Neural cell (in vitro differentiated cells): ENCODE results near the gene TBC1D32. TPM values are rescaled to one million over a fixed set of nuclear protein-coding genes. Genes with fewer than 3 reads are reported as not detected.

Experiments used
- H2AFZ ChIP-seq: fragments of 200-600, 300-800 bp; sonication (generic), shearing (Covaris generic); 2 replicates; pipeline ENCODE4 v1.6.0; 2014; ENCODE audit warnings: low read depth, mild to moderate bottlenecking, antibody characterized with exemption, low read length, moderate library complexity
- H3F3A ChIP-seq: fragments of 200-600 bp; shearing (Covaris generic); 2 replicates; pipeline ENCODE4 v1.6.1; 2016; ENCODE audit warnings: mild to moderate bottlenecking, moderate library complexity, mixed read lengths, antibody characterized with exemption, low read length; ENCODE audit not compliant: insufficient read depth, poor library complexity, severe bottlenecking
- H3K27ac ChIP-seq: fragments of 200-600, 300-800 bp; sonication (generic), shearing (Covaris generic); 2 replicates; pipeline ENCODE4 v1.5.1; 2014; ENCODE audit warnings: mild to moderate bottlenecking, low read length, moderate library complexity
- H3K27me3 ChIP-seq: fragments of 300-800, 200-600 bp; sonication (generic), shearing (Covaris generic); 2 replicates; pipeline ENCODE4 v1.6.0; 2014; ENCODE audit warnings: mild to moderate bottlenecking, low read depth, low read length, moderate library complexity; ENCODE audit not compliant: insufficient read depth
- H3K36me3 ChIP-seq: fragments of 300-800, 200-600 bp; sonication (generic), shearing (Covaris generic); 2 replicates; pipeline ENCODE4 v1.5.1; 2014; ENCODE audit warnings: mild to moderate bottlenecking, antibody characterized with exemption, low read length, moderate library complexity; ENCODE audit not compliant: insufficient read depth
- H3K4me2 ChIP-seq: fragments of 300-800, 200-600 bp; sonication (generic), shearing (Covaris generic); 2 replicates; pipeline ENCODE4 v1.6.0; 2014; ENCODE audit warnings: mild to moderate bottlenecking, low read length
- H3K4me3 ChIP-seq: fragments of 300-800, 200-600 bp; sonication (generic), shearing (Covaris generic); 2 replicates; pipeline ENCODE4 v1.5.1; 2014; ENCODE audit warnings: mild to moderate bottlenecking, low read length, moderate library complexity
- H3K79me2 ChIP-seq: fragments of 200-600 bp; shearing (Covaris generic); replicated peaks from 2 replicates; pipeline ENCODE4 v1.6.0; 2014; ENCODE audit warnings: mild to moderate bottlenecking, low read length, moderate library complexity; ENCODE audit not compliant: insufficient read depth
- H3K9ac ChIP-seq: fragments of 300-800, 200-600 bp; sonication (generic), shearing (Covaris generic); 2 replicates; pipeline ENCODE4 v1.6.1; 2016; ENCODE audit warnings: mild to moderate bottlenecking, low read length, mixed read lengths
- H3K9me2 ChIP-seq: fragments of 200-600 bp; shearing (Covaris generic); 2 replicates; pipeline ENCODE4 v1.6.1; 2016; ENCODE audit warnings: mild to moderate bottlenecking, low read length, mixed read lengths; ENCODE audit not compliant: insufficient read depth
- H3K9me3 ChIP-seq: fragments of 200-600, 300-800 bp; sonication (generic), shearing (Covaris generic); 2 replicates; pipeline ENCODE4 v1.6.1; 2016; ENCODE audit warnings: mild to moderate bottlenecking, mixed run types, low read length, moderate library complexity, mixed read lengths
- H4K20me1 ChIP-seq: fragments of 200-600 bp; shearing (Covaris generic); 2 replicates; pipeline ENCODE4 v1.6.1; 2016; ENCODE audit warnings: mild to moderate bottlenecking, mixed run types; ENCODE audit not compliant: insufficient read depth
- EP300 ChIP-seq: fragments of 450-650 bp; conservative IDR thresholded peaks from 2 replicates; pipeline ENCODE4 v1.6.1; 2014; ENCODE audit warnings: antibody characterized with exemption, mild to moderate bottlenecking, moderate library complexity; ENCODE audit not compliant: poor library complexity, severe bottlenecking
- EZH2 ChIP-seq: fragments of 200-600, 300-800 bp; shearing (Covaris generic), sonication (generic); IDR thresholded peaks from 2 replicates; pipeline ENCODE4 v1.6.1; 2014; ENCODE audit warnings: antibody characterized with exemption, low read length, borderline replicate concordance, mild to moderate bottlenecking; ENCODE audit not compliant: insufficient read depth, poor library complexity, severe bottlenecking
- MXI1 ChIP-seq: fragments of 450-650 bp; conservative IDR thresholded peaks from 2 replicates; pipeline ENCODE4 v1.6.1; 2014; ENCODE audit warnings: antibody characterized with exemption, mild to moderate bottlenecking; ENCODE audit not compliant: poor library complexity, severe bottlenecking
- POLR2AphosphoS5 ChIP-seq: IDR thresholded peaks from 2 replicates; pipeline ENCODE4 v1.6.1; 2012
- RAD21 ChIP-seq: fragments of 450-650 bp; conservative IDR thresholded peaks from 2 replicates; pipeline ENCODE4 v1.6.1; 2014; ENCODE audit warnings: antibody characterized with exemption, mild to moderate bottlenecking, moderate library complexity
- SMC3 ChIP-seq: fragments of 450-650 bp; conservative IDR thresholded peaks from 2 replicates; pipeline ENCODE4 v1.6.1; 2014; ENCODE audit warnings: antibody characterized with exemption, mild to moderate bottlenecking, moderate library complexity; ENCODE audit not compliant: poor library complexity
- TAF1 ChIP-seq: IDR thresholded peaks from 2 replicates; pipeline ENCODE4 v1.6.1; 2012; ENCODE audit warnings: low read depth
- polyA plus RNA-seq: library from polyadenylated mRNA; depleted of rRNA; stranded (reverse); fragments of >200 nt; gene quantifications from 2 replicates; pipeline ENCODE4 v1.2.3, GENCODE V29; 2014
- TF ChIP-seq, protein P1 (sequence below): fragments of 450-650 bp; IDR thresholded peaks from 2 replicates; pipeline ENCODE4 v1.5.1; 2014; ENCODE audit warnings: antibody characterized with exemption, mild to moderate bottlenecking, moderate library complexity; ENCODE audit not compliant: poor library complexity, severe bottlenecking
- TF ChIP-seq, protein P2 (sequence below): IDR thresholded peaks from 2 replicates; pipeline ENCODE4 v1.6.1; 2012; ENCODE audit warnings: borderline replicate concordance

TBC1D32 gene
- polyA plus RNA-seq, 1 donor from 2014 or later, result 33.2 TPM

DNA sequence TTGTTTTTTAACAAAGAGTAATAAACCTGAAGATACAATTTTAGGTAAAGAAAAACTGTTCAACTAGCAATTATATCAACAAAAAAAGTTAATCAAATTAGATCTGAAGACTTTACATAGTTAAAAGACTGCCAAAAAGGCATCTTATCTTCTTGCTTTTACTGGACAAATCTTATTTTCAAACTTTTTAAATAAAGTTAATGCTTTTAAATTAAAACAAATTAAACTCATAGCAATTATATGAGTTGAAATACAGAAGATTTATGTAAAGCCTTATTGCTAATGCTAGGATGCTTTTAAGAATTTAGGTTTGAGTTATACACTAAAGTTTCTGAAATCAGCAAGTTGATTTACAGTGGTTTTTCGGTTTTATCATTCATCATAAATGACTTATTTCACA lies 227.3 kb downstream of the TBC1D32 start:
- H3K9ac ChIP-seq, result no peak overlapping the region
- no peaks in the 10 kb centered on the region for H3F3A ChIP-seq
- H3K4me3 ChIP-seq, result no peak overlapping the region
- no peaks in the 10 kb centered on the region for H4K20me1 ChIP-seq
- H3K4me2 ChIP-seq, result no peak overlapping the region
- H3K79me2 ChIP-seq, result no peaks in the 10 kb centered on the region
- no peak overlapping the region for H2AFZ ChIP-seq
- no peak for TF ChIP-seq MXI1
- TF ChIP-seq SMC3, result no peak
- no peak for TF ChIP-seq TAF1
- TF ChIP-seq POLR2AphosphoS5, result no peak
- H3K27me3 ChIP-seq, result no peaks in the 10 kb centered on the region
- no peaks in the 10 kb centered on the region for H3K36me3 ChIP-seq
- no peaks in the 10 kb centered on the region for H3K9me2 ChIP-seq
- H3K27ac ChIP-seq, result no peak overlapping the region
- H3K9me3 ChIP-seq, result no peaks in the 10 kb centered on the region

DNA sequence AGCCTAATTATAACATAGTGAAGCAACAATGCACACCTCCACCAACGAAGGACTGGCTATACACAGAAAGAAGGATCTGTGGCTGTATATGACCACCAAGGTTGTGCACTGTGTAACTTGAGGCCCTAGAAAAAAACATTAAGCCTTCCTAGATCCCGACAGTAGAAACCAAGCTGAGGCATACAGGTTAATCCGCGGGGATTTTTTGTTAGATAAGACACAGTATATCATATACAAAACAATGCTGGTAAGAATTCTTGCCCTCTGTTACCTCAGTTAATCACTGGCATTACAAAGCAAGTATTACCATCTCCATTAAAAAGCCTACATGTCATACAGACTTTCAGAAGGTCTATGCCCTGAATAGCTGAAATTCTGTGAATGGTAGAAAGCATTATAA lies 228.8 kb downstream of the TBC1D32 start:
- Histone ChIP-seq H3K9ac (no peak overlapping the region), H3F3A (no peaks in the 10 kb centered on the region), H4K20me1 (no peaks in the 10 kb centered on the region), H3K9me3 (no peaks in the 10 kb centered on the region), H3K36me3 (no peaks in the 10 kb centered on the region), H3K27me3 (no peaks in the 10 kb centered on the region), H3K79me2 (no peaks in the 10 kb centered on the region), H3K27ac (no peak overlapping the region), H3K4me3 (no peak overlapping the region), H2AFZ (no peak overlapping the region), H3K9me2 (no peaks in the 10 kb centered on the region), H3K4me2 (no peak overlapping the region)
- no peak for TF ChIP-seq POLR2AphosphoS5
- TF ChIP-seq RAD21, result no peak
- TF ChIP-seq TAF1, result no peak
- no peak for TF ChIP-seq MXI1
- TF ChIP-seq, protein P1, sequence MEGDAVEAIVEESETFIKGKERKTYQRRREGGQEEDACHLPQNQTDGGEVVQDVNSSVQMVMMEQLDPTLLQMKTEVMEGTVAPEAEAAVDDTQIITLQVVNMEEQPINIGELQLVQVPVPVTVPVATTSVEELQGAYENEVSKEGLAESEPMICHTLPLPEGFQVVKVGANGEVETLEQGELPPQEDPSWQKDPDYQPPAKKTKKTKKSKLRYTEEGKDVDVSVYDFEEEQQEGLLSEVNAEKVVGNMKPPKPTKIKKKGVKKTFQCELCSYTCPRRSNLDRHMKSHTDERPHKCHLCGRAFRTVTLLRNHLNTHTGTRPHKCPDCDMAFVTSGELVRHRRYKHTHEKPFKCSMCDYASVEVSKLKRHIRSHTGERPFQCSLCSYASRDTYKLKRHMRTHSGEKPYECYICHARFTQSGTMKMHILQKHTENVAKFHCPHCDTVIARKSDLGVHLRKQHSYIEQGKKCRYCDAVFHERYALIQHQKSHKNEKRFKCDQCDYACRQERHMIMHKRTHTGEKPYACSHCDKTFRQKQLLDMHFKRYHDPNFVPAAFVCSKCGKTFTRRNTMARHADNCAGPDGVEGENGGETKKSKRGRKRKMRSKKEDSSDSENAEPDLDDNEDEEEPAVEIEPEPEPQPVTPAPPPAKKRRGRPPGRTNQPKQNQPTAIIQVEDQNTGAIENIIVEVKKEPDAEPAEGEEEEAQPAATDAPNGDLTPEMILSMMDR, result no peak
- no peak for TF ChIP-seq EZH2
- TF ChIP-seq, protein P2, sequence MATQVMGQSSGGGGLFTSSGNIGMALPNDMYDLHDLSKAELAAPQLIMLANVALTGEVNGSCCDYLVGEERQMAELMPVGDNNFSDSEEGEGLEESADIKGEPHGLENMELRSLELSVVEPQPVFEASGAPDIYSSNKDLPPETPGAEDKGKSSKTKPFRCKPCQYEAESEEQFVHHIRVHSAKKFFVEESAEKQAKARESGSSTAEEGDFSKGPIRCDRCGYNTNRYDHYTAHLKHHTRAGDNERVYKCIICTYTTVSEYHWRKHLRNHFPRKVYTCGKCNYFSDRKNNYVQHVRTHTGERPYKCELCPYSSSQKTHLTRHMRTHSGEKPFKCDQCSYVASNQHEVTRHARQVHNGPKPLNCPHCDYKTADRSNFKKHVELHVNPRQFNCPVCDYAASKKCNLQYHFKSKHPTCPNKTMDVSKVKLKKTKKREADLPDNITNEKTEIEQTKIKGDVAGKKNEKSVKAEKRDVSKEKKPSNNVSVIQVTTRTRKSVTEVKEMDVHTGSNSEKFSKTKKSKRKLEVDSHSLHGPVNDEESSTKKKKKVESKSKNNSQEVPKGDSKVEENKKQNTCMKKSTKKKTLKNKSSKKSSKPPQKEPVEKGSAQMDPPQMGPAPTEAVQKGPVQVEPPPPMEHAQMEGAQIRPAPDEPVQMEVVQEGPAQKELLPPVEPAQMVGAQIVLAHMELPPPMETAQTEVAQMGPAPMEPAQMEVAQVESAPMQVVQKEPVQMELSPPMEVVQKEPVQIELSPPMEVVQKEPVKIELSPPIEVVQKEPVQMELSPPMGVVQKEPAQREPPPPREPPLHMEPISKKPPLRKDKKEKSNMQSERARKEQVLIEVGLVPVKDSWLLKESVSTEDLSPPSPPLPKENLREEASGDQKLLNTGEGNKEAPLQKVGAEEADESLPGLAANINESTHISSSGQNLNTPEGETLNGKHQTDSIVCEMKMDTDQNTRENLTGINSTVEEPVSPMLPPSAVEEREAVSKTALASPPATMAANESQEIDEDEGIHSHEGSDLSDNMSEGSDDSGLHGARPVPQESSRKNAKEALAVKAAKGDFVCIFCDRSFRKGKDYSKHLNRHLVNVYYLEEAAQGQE, result no peak
- TF ChIP-seq EP300, result no peak

DNA sequence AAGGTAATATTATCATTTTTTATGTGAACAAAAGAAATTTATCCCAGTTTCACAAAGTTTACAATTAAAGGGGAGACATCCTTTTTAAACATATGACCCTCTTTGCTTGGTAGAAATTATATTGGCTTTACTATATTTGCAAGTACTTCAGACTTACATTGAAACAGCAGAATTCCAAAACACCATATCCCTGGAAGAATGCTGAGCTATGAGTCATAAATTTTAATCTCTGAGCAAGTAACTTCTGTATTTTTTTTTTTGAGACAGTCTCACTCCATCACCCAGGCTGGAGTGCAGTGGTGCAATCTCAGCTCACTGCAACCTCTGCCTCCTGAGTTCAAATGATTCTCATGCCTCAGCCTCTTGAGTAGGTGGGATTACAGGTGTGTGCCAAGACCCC lies 240.4 kb downstream of the TBC1D32 start:
- H3K4me2 ChIP-seq, result no peak overlapping the region
- H3K36me3 ChIP-seq, result no peaks in the 10 kb centered on the region
- no peak overlapping the region for H2AFZ ChIP-seq
- H4K20me1 ChIP-seq, result no peaks in the 10 kb centered on the region
- no peaks in the 10 kb centered on the region for H3K9me2 ChIP-seq
- no peaks in the 10 kb centered on the region for H3K27me3 ChIP-seq
- no peak overlapping the region for H3K4me3 ChIP-seq
- TF ChIP-seq RAD21 (no peak), EP300 (no peak), TAF1 (no peak), EZH2 (no peak), MXI1 (no peak), POLR2AphosphoS5 (no peak), SMC3 (no peak)
- TF ChIP-seq, protein P2, result no peak
- TF ChIP-seq, protein P1, result no peak
- no peak overlapping the region for H3K27ac ChIP-seq
- no peaks in the 10 kb centered on the region for H3K79me2 ChIP-seq
- H3F3A ChIP-seq, result no peaks in the 10 kb centered on the region
- H3K9me3 ChIP-seq, result no peaks in the 10 kb centered on the region
- no peak overlapping the region for H3K9ac ChIP-seq
